ENCODE measurements around the gene SEPTIN7.

The SEPTIN7 gene

DNA sequence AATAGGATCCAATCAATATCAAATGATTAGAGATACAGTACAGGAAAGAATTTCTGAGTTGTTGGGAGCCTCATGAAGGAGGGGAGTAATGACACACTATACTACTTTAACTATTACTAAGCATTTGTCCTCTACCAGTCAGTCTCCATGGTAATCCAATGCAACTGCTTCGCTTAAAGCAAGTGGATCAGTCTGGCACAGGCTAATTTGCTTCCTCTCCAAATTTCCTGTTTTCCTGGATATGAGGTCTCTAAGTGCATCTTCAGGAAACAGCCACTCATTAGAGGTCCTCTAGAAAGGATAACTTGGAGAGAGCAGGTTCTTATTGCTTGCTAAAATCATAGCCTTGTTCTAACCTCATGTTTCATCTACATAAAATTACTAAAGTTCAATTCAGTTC is 8.4 kb upstream of the SEPTIN7 start:
- no peak for DNase-seq

GRCh38 chr7:35792873-35793489 is 7.9 kb upstream of the SEPTIN7 start:
- no peak for DNase-seq

- DNase-seq, result no peak
Measured at GRCh38 chr7:35797311-35797710, 3.5 kb upstream of the SEPTIN7 start.

DNA sequence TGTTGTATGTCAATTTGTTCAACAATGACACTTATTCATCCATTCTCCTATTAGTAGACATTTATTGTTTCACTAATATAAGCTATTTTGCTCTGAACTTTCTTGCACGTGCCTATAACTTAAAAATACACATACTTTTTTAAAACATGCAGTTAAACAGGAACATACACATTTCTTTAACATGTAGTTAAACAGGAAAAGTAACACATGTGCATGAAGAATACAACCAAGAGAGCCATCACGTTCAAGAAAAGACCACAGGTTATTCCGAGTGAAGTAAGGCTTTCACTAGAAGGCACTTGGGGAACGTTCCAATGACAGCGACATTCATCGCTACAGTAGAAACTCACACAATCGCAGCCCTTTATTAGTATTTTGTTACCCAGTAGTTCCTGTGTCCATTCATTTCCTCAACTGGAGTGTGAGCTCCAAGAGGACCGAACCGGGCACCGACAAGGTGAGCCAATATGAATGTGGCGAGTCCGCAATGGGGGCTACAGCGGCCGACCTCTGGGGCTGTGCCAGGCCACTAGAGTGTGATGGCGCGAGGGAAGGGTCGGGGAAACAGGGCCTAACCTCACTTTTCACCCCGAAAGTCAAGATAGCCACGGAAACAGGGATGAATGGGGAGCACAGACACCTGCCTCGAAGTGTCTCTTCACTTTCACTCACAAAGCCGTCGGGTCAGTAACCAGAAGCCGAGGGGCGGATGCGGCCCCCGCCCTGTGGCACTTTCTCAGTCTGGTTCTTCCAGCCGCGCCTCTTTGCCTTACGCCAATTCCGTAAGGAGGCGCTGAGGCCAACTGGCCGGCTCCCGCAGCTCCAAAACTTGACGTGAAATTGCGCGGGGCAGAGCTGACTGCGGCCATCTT is 775 bp upstream of the SEPTIN7 start:
- peak; percentile 81 for DNase-seq

DNA sequence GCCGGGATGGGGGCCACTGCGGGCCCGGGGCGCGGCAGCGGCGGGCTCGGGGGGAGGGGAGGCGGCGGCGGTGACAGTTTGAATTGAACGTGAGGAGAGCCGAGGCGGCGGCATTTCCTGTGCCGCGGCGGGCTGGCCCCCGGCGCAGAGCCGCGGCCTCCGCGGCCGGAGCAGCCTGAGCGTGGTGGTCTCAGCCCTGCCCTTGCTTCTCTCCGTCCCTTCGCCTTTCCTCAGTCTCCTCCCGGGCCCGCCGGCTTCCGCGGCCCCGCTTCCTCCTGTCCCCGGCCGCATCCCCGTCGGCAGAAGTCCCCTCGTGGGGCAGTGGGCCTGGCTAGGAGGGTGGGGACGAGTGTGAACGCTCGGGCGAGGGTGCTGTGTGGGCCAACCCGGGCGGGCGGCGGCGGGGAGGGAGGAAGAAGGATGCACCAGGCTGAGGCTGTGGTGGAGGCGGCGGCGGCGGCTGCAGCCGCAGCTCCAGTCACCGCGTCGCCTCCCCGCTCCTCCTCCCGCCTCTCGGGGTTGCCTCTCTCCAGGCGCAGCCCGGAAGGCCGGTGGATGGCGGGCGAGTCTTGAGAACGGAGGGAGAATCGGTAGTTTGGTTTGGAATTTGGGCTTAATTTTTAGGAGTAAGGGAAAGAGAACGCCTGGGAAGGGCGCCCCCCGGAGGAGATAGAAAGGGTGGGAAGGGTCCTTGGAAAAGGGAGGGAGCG is 690 bp downstream of the SEPTIN7 start:
- peak; percentile 79 for DNase-seq

GRCh38 chr7:35802102-35802466 is 1.2 kb downstream of the SEPTIN7 start:
- no peak for DNase-seq

- DNase-seq, result no peak
Measured at GRCh38 chr7:35802649-35803048, 1.8 kb downstream of the SEPTIN7 start.

- no peak for DNase-seq
Measured at GRCh38 chr7:35804231-35804970, 3.5 kb downstream of the SEPTIN7 start.

- DNase-seq, result no peak
Measured at GRCh38 chr7:35805876-35806275, 5.0 kb downstream of the SEPTIN7 start.

GRCh38 chr7:35816514-35816913 is 15.7 kb downstream of the SEPTIN7 start:
- no peak for DNase-seq

GRCh38 chr7:35817181-35817580 is 16.3 kb downstream of the SEPTIN7 start:
- no peak for DNase-seq

- DNase-seq, result no peak
Measured at GRCh38 chr7:35817930-35818329, 17.1 kb downstream of the SEPTIN7 start.

DNA sequence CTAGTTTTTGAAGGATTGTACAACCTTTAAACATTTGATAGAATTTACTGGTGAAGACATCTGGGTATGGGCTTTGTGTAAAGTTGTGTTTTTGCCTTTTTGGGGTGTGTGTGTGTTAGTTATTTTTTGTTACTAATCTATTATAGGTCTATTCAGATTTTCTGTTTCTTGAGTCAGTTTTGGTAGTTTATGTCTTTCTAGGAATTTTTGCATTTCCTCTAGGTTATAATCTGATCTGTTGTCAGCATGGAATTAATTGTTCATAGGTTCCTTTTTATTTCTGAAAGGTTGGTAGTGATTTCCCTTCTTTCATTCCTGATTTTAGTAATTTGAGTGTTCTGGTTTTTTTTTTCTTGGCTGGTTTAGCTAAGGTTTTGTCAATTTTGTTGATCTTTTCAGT is 17.7 kb downstream of the SEPTIN7 start:
- DNase-seq, result no peak

DNA sequence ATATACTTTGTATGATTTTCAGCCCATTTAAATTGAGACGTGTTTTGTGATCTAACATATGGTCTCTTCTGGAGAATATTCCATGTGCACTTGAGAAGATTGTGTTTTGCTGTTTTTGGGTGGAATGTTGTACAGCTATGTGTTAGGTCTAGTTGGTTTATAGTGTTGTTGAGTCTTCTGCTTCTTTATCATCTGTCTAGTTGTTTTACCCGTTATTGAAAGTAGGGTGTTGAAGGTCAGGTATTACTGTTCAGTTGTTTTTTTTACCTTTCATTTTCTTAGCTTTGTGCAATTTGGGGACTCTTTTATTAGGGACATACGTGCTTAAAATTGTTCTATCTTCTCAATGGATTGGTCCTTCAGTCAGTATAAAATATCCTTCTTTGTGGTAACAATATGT is 18.5 kb downstream of the SEPTIN7 start:
- no peak for DNase-seq

GRCh38 chr7:35819954-35820703 is 19.3 kb downstream of the SEPTIN7 start:
- DNase-seq, result no peak

- no peak for DNase-seq
Measured at GRCh38 chr7:35820858-35821257, 20.0 kb downstream of the SEPTIN7 start.

DNA sequence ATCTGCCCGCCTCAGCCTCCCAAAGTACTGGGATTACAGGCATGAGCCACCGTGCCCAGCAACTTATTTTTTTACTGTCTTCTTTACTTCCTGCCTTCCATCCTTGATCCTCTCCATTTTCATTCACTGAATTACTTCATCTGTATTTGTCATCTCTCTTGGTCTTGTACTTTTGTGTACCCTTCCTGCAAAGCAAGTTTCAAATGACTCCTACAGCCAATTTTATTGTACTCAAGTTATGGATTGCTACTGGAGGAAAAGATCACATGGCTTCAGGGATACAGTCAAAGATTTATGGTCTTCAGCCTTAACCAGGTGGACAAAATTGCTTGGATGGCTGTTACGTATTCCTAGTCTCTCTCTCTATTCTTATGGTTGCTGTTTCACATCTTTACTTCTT is 22.6 kb downstream of the SEPTIN7 start:
- no peak for DNase-seq

- no peak for DNase-seq
Measured at GRCh38 chr7:35825974-35826373, 25.1 kb downstream of the SEPTIN7 start.

- DNase-seq, result no peak
Measured at GRCh38 chr7:35826751-35827150, 25.9 kb downstream of the SEPTIN7 start.

DNA sequence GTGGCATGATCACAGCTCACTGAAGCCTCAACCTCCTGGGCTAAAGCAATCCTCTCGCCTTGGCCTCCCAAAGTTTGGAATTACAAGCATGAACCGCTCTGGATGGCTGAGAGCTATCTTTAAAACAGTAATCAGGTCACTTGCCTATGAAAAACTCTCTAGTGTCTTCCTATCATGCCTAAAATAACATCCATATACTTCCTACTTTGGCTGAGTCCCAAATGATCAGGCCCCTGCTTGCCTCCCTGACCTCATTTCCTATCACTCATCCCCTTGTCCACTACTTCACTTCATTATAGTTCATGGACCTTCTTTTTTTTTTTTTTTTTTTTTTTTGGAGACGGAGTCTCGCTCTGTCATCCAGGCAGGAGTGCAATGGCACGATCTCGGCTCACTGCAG is 28.0 kb downstream of the SEPTIN7 start:
- no peak for DNase-seq

- DNase-seq, result no peak
Measured at GRCh38 chr7:35831208-35831607, 30.4 kb downstream of the SEPTIN7 start.
